Mucosa of rectum (tissue), 2 donors: ENCODE data around the gene YY1.
"Not testable (repeated sequence)": the region's sequence is repeated elsewhere in the genome, so short reads cannot be mapped to it uniquely, and the experiment has no call there.

Experiments
- H3K27ac ChIP-seq, 2 donors: one replicate each; pipeline ENCODE4 v1.7.0; 2013; ENCODE audit warnings: inconsistent platforms in 2 of 2, low read depth in 2 of 2, low read length in 2 of 2
- H3K27me3 ChIP-seq, 2 donors: one replicate each; pipeline ENCODE4 v1.7.0; 2013; ENCODE audit warnings: low read length in 2 of 2; ENCODE audit not compliant: control insufficient read depth in 2 of 2, insufficient read depth in 2 of 2
- H3K36me3 ChIP-seq, 2 donors: one replicate each; pipeline ENCODE4 v1.7.0; 2013; ENCODE audit warnings: low read length in 2 of 2; ENCODE audit not compliant: control insufficient read depth in 2 of 2, insufficient read depth in 2 of 2
- H3K4me1 ChIP-seq, 2 donors: one replicate each; pipeline ENCODE4 v1.7.0; 2013; ENCODE audit warnings: low read length in 2 of 2, mild to moderate bottlenecking in 1 of 2; ENCODE audit not compliant: control insufficient read depth in 2 of 2, insufficient read depth in 2 of 2
- H3K4me3 ChIP-seq, 2 donors: one replicate each; pipeline ENCODE4 v1.7.0; 2013; ENCODE audit warnings: low read length in 2 of 2
- H3K9ac ChIP-seq, 2 donors: one replicate each; pipeline ENCODE4 v1.7.0; 2013; ENCODE audit warnings: low read length in 2 of 2, low read depth in 1 of 2, mild to moderate bottlenecking in 1 of 2
- H3K9me3 ChIP-seq, 2 donors: one replicate each; pipeline ENCODE4 v1.7.0; 2013; ENCODE audit warnings: low read length in 2 of 2; ENCODE audit not compliant: control insufficient read depth in 2 of 2
- donor health status: healthy.
- donor health status: Normal muscosa, but diverticular disease.

The YY1 gene

GRCh38 chr14:100304825-100305323 lies 65.9 kb downstream of the YY1 start:
- Histone ChIP-seq H3K27me3 (no peaks in the 10 kb centered on the region), H3K36me3 (no peaks in the 10 kb centered on the region), H3K27ac (peak overlapping the region; percentile 37 to 56), H3K4me3 (peak overlapping the region; percentile 62 to 77), H3K9ac (peak overlapping the region; percentile 24 to 33), H3K4me1 (peaks cover 13 to 18% of the 10 kb centered on the region in 2 donors), H3K9me3 (no peaks in the 10 kb centered on the region)

- Histone ChIP-seq H3K27ac (peak overlapping the region; percentile 37 to 56), H3K4me1 (peaks cover 13 to 18% of the 10 kb centered on the region in 2 donors), H3K9ac (peak overlapping the region; percentile 32 to 72), H3K36me3 (no peaks in the 10 kb centered on the region), H3K9me3 (no peaks in the 10 kb centered on the region), H3K4me3 (peak overlapping the region; percentile 62 to 77), H3K27me3 (no peaks in the 10 kb centered on the region)
Measured at GRCh38 chr14:100305324-100306100, 66.6 kb downstream of the YY1 start.

GRCh38 chr14:100306101-100306997 lies 67.4 kb downstream of the YY1 start, which contains the start of gene SLC25A29:
Gene SLC25A29, minus strand, starts transcription at chr14:100306444. Its CDS starts 212 bp downstream, at chr14:100306232.
- H3K9me3 ChIP-seq: no peaks in the 10 kb centered on the region
- H3K27ac ChIP-seq: peak within 1 kb of the TSS; percentile 60 to 77
- peaks cover 0 to 3% of the 10 kb centered on the region in 2 donors for H3K27me3 ChIP-seq
- peak within 1 kb of the TSS; percentile 63 to 72 for H3K9ac ChIP-seq
- H3K4me1 ChIP-seq: peaks cover 13 to 18% of the 10 kb centered on the region in 2 donors
- no peaks in the 10 kb centered on the region for H3K36me3 ChIP-seq
- peak within 1 kb of the TSS; percentile 77 to 80 for H3K4me3 ChIP-seq

- peak overlapping the region; percentile 77 to 80 for H3K4me3 ChIP-seq
- no peaks in the 10 kb centered on the region for H3K36me3 ChIP-seq
- H3K27me3 ChIP-seq: peaks cover 0 to 3% of the 10 kb centered on the region in 2 donors
- H3K9me3 ChIP-seq: no peaks in the 10 kb centered on the region
- peaks cover 13 to 18% of the 10 kb centered on the region in 2 donors for H3K4me1 ChIP-seq
- H3K27ac ChIP-seq: peak overlapping the region; percentile 60 to 77
- peak overlapping the region; percentile 63 to 72 for H3K9ac ChIP-seq
Measured at GRCh38 chr14:100306998-100307765, 68.2 kb downstream of the YY1 start.

GRCh38 chr14:100307766-100308426 lies 69.0 kb downstream of the YY1 start:
- Histone ChIP-seq H3K36me3 (no peaks in the 10 kb centered on the region), H3K27ac (no peak overlapping the region), H3K4me1 (peaks cover 13 to 18% of the 10 kb centered on the region in 2 donors), H3K4me3 (peak overlapping the region; percentile 77 to 80), H3K27me3 (peaks cover under 1 to 3% of the 10 kb centered on the region in 2 donors), H3K9ac (peak overlapping the region in 1 of 2 donors; percentile 72), H3K9me3 (no peaks in the 10 kb centered on the region)

GRCh38 chr14:100308427-100308792 lies 69.5 kb downstream of the YY1 start:
- H3K4me1 ChIP-seq: peaks cover 13 to 18% of the 10 kb centered on the region in 2 donors
- not testable (repeated sequence) for H3K9ac ChIP-seq, H3K27ac ChIP-seq, H3K27me3 ChIP-seq, H3K4me3 ChIP-seq, H3K9me3 ChIP-seq, H3K36me3 ChIP-seq

- no peaks in the 10 kb centered on the region for H3K36me3 ChIP-seq
- no peak overlapping the region for H3K4me3 ChIP-seq
- H3K27me3 ChIP-seq: peaks cover 3 to 4% of the 10 kb centered on the region in 2 donors
- H3K4me1 ChIP-seq: peaks cover 13 to 18% of the 10 kb centered on the region in 2 donors
- H3K9me3 ChIP-seq: no peaks in the 10 kb centered on the region
- no peak overlapping the region for H3K9ac ChIP-seq
- no peak overlapping the region for H3K27ac ChIP-seq
Measured at GRCh38 chr14:100309028-100309737, 70.2 kb downstream of the YY1 start.

- H3K4me3 ChIP-seq, H3K9ac ChIP-seq, H3K4me1 ChIP-seq, H3K36me3 ChIP-seq, H3K27me3 ChIP-seq, H3K9me3 ChIP-seq, H3K27ac ChIP-seq: not testable (repeated sequence)
Measured at GRCh38 chr14:100312110-100312876, 73.3 kb downstream of the YY1 start.
